ENCODE data around the gene TUG1.
A peak's percentile ranks its signal among the peaks of the same experiment; 100 is the strongest.

Gene TUG1

GRCh38 chr22:30947816-30948454 is 21.1 kb upstream of the TUG1 start:
- peak; percentile 59 for DNase-seq

GRCh38 chr22:30948930-30949342 is 20.1 kb upstream of the TUG1 start:
- no peak for DNase-seq

GRCh38 chr22:30949934-30950660 is 19.0 kb upstream of the TUG1 start:
- DNase-seq = no peak

- DNase-seq = no peak
Measured at GRCh38 chr22:30953206-30953605, 15.9 kb upstream of the TUG1 start.

GRCh38 chr22:30955153-30955552 is 13.9 kb upstream of the TUG1 start:
- no peak for DNase-seq

- DNase-seq = no peak
Measured at GRCh38 chr22:30964858-30965257, 4.2 kb upstream of the TUG1 start.

GRCh38 chr22:30968015-30968923 is 796 bp upstream of the TUG1 start, which contains the start of gene MORC2:
MORC2 (minus strand) TSS chr22:30968774; CDS start chr22:30967889, 885 bp downstream.
- no peak for DNase-seq

GRCh38 chr22:30969532-30970355 is 679 bp downstream of the TUG1 start:
- peak; percentile 59 for DNase-seq

GRCh38 chr22:30970356-30970746 is 1.3 kb downstream of the TUG1 start:
- DNase-seq = no peak

GRCh38 chr22:30978304-30978962 is 9.4 kb downstream of the TUG1 start:
- no peak for DNase-seq

GRCh38 chr22:30979932-30980331 is 10.9 kb downstream of the TUG1 start:
- no peak for DNase-seq

GRCh38 chr22:30982512-30982911 is 13.4 kb downstream of the TUG1 start:
- DNase-seq = no peak

GRCh38 chr22:30984317-30984716 is 15.3 kb downstream of the TUG1 start:
- no peak for DNase-seq

- DNase-seq = no peak
Measured at GRCh38 chr22:30985561-30986208, 16.6 kb downstream of the TUG1 start.

GRCh38 chr22:30989474-30989873 is 20.4 kb downstream of the TUG1 start:
- DNase-seq = no peak

- no peak for DNase-seq
Measured at GRCh38 chr22:30990690-30991089, 21.6 kb downstream of the TUG1 start.

- DNase-seq = no peak
Measured at GRCh38 chr22:30992565-30992964, 23.5 kb downstream of the TUG1 start.

- DNase-seq = no peak
Measured at GRCh38 chr22:30994960-30995359, 25.9 kb downstream of the TUG1 start.

- DNase-seq = no peak
Measured at GRCh38 chr22:30996462-30996861, 27.4 kb downstream of the TUG1 start.

GRCh38 chr22:30998329-30998728 is 29.3 kb downstream of the TUG1 start:
- no peak for DNase-seq

GRCh38 chr22:31001124-31001770 is 32.2 kb downstream of the TUG1 start:
- no peak for DNase-seq
